ENCODE results near the gene RAB5A.
"Not testable (repeated sequence)": the region's sequence is repeated elsewhere in the genome, so short reads cannot be mapped to it uniquely, and the experiment has no call there.

RAB5A gene

GRCh38 chr3:20012164-20012563 lies 65.3 kb downstream of the RAB5A start, which contains the start of gene PP2D1:
Gene PP2D1 (minus strand): TSS chr3:20012264. CDS start chr3:20012072, 192 bp downstream.
- no peak within 1 kb of the TSS for H3K4me2 ChIP-seq (ENCODE audit: low read depth, low read length, poor library complexity, severe bottlenecking)
- no peaks in the 10 kb centered on the region for H3F3A ChIP-seq (ENCODE audit: insufficient read depth)
- H3K9ac ChIP-seq (ENCODE audit: low read length): no peak within 1 kb of the TSS
- no peaks in the 10 kb centered on the region for H3K9me3 ChIP-seq (ENCODE audit: insufficient read depth, low read length)
- H2AFZ ChIP-seq (ENCODE audit: low read depth, low read length, severe bottlenecking): no peak within 1 kb of the TSS
- H3K79me2 ChIP-seq (ENCODE audit: insufficient read depth, low read length): no peaks in the 10 kb centered on the region
- H3K27ac ChIP-seq (ENCODE audit: low read depth, low read length): no peak within 1 kb of the TSS
- no peak within 1 kb of the TSS for H3K4me3 ChIP-seq (ENCODE audit: insufficient read depth, low read length, poor library complexity, severe bottlenecking)
- TF ChIP-seq CTCF (IDR thresholded peaks at IDR 0.05; ENCODE audit: insufficient read depth, low read length, poor library complexity, severe bottlenecking): no peak
- no peak for TF ChIP-seq EZH2phosphoT487 (conservative IDR thresholded peaks at IDR 0.05; ENCODE audit: low read length)
- no peaks in the 10 kb centered on the region for H3K9me2 ChIP-seq (replicated peaks; ENCODE audit: insufficient read depth, low read length)
- no peaks in the 10 kb centered on the region for H3K36me3 ChIP-seq (ENCODE audit: low read length)
- no peaks in the 10 kb centered on the region for H3K27me3 ChIP-seq (ENCODE audit: low read length)
- H4K20me1 ChIP-seq (ENCODE audit: low read depth, low read length): no peaks in the 10 kb centered on the region

GRCh38 chr3:20013396-20013795 lies 66.5 kb downstream of the RAB5A start:
- H3K4me2 ChIP-seq (ENCODE audit: low read depth, low read length, poor library complexity, severe bottlenecking): no peak overlapping the region
- no peak overlapping the region for H3K27ac ChIP-seq (ENCODE audit: low read depth, low read length)
- H3F3A ChIP-seq (ENCODE audit: insufficient read depth): no peaks in the 10 kb centered on the region
- H3K27me3 ChIP-seq (ENCODE audit: low read length): no peaks in the 10 kb centered on the region
- H3K79me2 ChIP-seq (ENCODE audit: insufficient read depth, low read length): no peaks in the 10 kb centered on the region
- H2AFZ ChIP-seq (ENCODE audit: low read depth, low read length, severe bottlenecking): no peak overlapping the region
- no peaks in the 10 kb centered on the region for H3K9me2 ChIP-seq (replicated peaks; ENCODE audit: insufficient read depth, low read length)
- H4K20me1 ChIP-seq (ENCODE audit: low read depth, low read length): no peaks in the 10 kb centered on the region
- no peaks in the 10 kb centered on the region for H3K9me3 ChIP-seq (ENCODE audit: insufficient read depth, low read length)
- H3K9ac ChIP-seq (ENCODE audit: low read length): no peak overlapping the region
- no peak for TF ChIP-seq EZH2phosphoT487 (conservative IDR thresholded peaks at IDR 0.05; ENCODE audit: low read length)
- no peak for TF ChIP-seq CTCF (IDR thresholded peaks at IDR 0.05; ENCODE audit: insufficient read depth, low read length, poor library complexity, severe bottlenecking)
- no peak overlapping the region for H3K4me3 ChIP-seq (ENCODE audit: insufficient read depth, low read length, poor library complexity, severe bottlenecking)
- no peaks in the 10 kb centered on the region for H3K36me3 ChIP-seq (ENCODE audit: low read length)

GRCh38 chr3:20015525-20015924 lies 68.6 kb downstream of the RAB5A start:
- no peaks in the 10 kb centered on the region for H3K27me3 ChIP-seq (ENCODE audit: low read length)
- H3K79me2 ChIP-seq (ENCODE audit: insufficient read depth, low read length): no peaks in the 10 kb centered on the region
- H3K9ac ChIP-seq (ENCODE audit: low read length): no peak overlapping the region
- H3K4me3 ChIP-seq (ENCODE audit: insufficient read depth, low read length, poor library complexity, severe bottlenecking): no peak overlapping the region
- no peaks in the 10 kb centered on the region for H3K36me3 ChIP-seq (ENCODE audit: low read length)
- H3F3A ChIP-seq (ENCODE audit: insufficient read depth): no peaks in the 10 kb centered on the region
- no peak overlapping the region for H2AFZ ChIP-seq (ENCODE audit: low read depth, low read length, severe bottlenecking)
- no peak overlapping the region for H3K27ac ChIP-seq (ENCODE audit: low read depth, low read length)
- no peak overlapping the region for H3K4me2 ChIP-seq (ENCODE audit: low read depth, low read length, poor library complexity, severe bottlenecking)
- H4K20me1 ChIP-seq (ENCODE audit: low read depth, low read length): no peaks in the 10 kb centered on the region
- no peaks in the 10 kb centered on the region for H3K9me2 ChIP-seq (replicated peaks; ENCODE audit: insufficient read depth, low read length)
- TF ChIP-seq CTCF (IDR thresholded peaks at IDR 0.05; ENCODE audit: insufficient read depth, low read length, poor library complexity, severe bottlenecking) (no peak), EZH2phosphoT487 (conservative IDR thresholded peaks at IDR 0.05; ENCODE audit: low read length) (no peak)
- H3K9me3 ChIP-seq (ENCODE audit: insufficient read depth, low read length): no peaks in the 10 kb centered on the region

- H3K9me2 ChIP-seq (replicated peaks; ENCODE audit: insufficient read depth, low read length); H3K9ac ChIP-seq (ENCODE audit: low read length); H3K27ac ChIP-seq (ENCODE audit: low read depth, low read length); H3K9me3 ChIP-seq (ENCODE audit: insufficient read depth, low read length); H3F3A ChIP-seq (ENCODE audit: insufficient read depth); H3K79me2 ChIP-seq (ENCODE audit: insufficient read depth, low read length); H2AFZ ChIP-seq (ENCODE audit: low read depth, low read length, severe bottlenecking); H3K4me2 ChIP-seq (ENCODE audit: low read depth, low read length, poor library complexity, severe bottlenecking); H3K4me3 ChIP-seq (ENCODE audit: insufficient read depth, low read length, poor library complexity, severe bottlenecking); H3K36me3 ChIP-seq (ENCODE audit: low read length); H4K20me1 ChIP-seq (ENCODE audit: low read depth, low read length); H3K27me3 ChIP-seq (ENCODE audit: low read length): not testable (repeated sequence)
Measured at GRCh38 chr3:20016076-20016475, 69.2 kb downstream of the RAB5A start.
